Measurements from ENCODE around the gene NGLY1.
A peak's percentile ranks its signal among the peaks of the same experiment; 100 is the strongest.

Gene NGLY1, protein sequence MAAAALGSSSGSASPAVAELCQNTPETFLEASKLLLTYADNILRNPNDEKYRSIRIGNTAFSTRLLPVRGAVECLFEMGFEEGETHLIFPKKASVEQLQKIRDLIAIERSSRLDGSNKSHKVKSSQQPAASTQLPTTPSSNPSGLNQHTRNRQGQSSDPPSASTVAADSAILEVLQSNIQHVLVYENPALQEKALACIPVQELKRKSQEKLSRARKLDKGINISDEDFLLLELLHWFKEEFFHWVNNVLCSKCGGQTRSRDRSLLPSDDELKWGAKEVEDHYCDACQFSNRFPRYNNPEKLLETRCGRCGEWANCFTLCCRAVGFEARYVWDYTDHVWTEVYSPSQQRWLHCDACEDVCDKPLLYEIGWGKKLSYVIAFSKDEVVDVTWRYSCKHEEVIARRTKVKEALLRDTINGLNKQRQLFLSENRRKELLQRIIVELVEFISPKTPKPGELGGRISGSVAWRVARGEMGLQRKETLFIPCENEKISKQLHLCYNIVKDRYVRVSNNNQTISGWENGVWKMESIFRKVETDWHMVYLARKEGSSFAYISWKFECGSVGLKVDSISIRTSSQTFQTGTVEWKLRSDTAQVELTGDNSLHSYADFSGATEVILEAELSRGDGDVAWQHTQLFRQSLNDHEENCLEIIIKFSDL

DNA sequence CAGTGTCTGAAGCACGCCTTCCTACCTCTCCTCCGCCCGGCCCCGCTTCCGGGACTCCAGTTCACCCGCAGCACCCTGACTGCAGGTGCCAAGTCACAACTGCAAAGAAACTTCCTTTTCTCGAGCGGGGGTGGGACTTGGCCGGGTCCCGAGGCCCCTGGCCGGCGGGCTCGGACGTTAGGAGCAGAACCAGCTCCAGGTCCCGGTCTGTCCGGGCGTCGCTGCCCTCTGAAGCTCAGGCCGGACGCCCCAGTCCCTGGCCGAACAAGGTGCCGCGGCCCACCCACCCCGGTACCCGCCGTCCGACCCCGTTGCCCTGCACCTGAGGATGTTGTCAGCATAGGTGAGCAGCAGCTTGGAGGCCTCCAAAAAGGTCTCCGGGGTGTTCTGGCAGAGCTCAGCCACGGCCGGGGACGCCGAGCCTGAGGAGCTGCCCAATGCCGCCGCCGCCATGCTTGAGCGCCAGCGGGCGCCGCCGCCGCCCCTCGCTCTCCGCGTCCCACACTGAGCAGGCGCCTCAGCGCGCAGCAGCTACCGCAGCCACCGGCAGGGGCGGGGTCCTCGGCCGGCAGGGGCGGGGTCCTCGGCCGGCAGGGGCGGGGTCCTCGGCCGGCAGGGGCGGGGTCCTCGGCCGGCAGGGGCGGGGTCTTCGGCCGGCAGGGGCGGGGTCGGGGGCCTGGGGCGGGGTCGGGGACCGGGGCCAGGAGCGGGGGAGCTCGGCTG lies at the start of gene NGLY1:
NGLY1 (minus strand) TSS at position 506 of the 723 bp plus-strand sequence; CDS start at position 453, 53 bp downstream.
- peak; percentile 80 for DNase-seq (ENCODE audit: low read depth, low spot score)

DNA sequence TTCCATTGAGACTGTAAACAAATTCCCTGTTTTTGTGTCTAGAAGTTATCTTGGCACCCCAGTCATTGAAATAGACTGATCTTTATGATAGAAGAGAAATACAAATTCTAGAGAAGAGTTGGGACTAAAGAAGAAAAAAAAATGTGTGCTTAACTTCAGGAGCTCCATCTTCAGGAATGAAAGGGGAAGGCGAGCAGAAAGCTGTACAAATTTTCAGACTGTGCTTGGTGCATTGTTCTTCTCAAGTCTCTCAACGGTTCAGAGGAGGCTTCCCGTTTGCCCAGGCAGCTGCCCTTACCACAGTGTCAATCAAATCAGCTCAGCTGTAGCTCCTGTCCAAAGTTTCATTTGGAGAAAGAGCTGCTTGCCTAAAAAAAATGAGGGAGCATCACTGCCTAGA lies 48.3 kb upstream of the NGLY1 start:
- peak; percentile 14 for DNase-seq (ENCODE audit: low read depth, low spot score)

DNA sequence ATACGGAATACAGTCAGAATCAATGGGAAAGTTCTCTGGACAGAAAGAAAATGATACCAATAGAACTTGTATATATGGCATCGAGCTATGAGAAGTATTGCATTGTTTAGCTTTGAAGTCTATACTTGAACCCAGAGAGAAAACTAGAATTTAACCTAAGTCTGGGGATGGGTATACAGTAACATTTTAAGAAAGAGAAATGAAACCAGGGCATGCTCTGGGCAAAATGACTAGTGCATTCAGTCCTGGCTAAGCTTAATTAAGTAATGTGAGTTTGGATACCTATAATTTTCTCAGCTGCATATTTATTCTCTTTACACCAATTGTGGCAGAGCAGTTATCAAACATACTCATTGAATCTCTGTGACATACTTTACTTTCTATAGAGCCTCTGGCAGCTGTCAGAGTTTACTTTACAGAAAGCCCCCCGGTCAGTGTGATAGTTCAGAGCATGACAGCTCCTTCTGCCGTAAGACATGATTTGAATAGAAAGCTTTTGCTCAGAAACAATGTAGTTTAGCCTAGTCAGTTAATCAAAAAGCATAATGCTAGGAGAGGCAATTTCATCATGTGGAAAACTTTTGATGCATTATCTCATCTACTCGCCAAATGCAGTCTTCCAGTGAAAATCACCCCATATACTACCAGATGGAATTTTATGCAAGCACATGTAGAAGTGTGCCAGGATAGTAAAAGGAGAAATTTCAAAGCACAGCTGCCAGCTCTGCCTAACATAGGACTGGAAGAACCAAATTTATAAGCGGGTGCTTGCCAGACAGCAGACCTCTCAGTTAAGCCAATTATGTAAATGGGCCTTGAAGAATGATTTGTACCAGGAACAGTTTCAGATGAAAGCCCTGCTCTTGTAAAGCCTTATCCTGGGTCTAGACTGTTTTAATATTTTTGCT lies 47.4 kb upstream of the NGLY1 start:
- DNase-seq (ENCODE audit: low read depth, low spot score) = no peak

DNA sequence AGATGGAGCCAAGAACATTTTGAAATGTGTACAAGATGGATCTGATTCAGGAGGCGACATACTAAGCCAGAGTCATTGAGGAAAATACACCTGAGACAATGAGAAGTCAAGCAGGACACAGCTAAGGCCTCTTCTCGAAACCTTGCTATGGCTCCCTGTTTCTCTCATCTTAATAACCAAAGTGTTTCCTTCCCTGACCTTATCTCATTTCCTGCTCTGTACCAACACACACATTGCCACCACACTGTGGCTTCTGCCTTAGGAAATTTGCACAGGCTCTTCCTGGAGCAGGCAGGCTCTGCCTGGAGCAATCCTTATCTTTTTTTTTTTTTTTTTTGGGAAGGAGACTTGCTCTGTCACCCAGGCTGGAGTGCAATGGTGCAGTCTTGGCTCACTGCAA lies 43.3 kb upstream of the NGLY1 start:
- DNase-seq (ENCODE audit: low read depth, low spot score) = peak; percentile 10

DNA sequence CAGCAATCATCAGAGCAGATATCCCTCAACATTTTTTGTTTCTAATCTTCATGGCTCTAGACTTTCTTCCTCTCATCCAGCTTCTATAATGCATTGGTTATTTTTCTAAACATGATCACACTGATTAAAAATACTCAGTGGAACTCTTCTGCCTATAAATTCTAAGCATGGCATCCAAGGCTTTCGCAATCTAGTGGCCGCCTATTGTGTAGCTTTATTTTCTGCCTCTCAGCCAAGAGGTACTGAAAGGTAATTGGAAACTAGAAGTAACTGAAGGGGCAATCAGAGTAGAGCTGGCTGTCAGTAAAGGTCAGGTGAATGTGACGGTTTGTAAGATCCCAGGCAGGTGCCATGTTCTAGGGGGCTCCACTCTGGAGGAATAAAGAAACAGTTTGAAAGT lies 40.1 kb upstream of the NGLY1 start:
- DNase-seq (ENCODE audit: low read depth, low spot score) = no peak

DNA sequence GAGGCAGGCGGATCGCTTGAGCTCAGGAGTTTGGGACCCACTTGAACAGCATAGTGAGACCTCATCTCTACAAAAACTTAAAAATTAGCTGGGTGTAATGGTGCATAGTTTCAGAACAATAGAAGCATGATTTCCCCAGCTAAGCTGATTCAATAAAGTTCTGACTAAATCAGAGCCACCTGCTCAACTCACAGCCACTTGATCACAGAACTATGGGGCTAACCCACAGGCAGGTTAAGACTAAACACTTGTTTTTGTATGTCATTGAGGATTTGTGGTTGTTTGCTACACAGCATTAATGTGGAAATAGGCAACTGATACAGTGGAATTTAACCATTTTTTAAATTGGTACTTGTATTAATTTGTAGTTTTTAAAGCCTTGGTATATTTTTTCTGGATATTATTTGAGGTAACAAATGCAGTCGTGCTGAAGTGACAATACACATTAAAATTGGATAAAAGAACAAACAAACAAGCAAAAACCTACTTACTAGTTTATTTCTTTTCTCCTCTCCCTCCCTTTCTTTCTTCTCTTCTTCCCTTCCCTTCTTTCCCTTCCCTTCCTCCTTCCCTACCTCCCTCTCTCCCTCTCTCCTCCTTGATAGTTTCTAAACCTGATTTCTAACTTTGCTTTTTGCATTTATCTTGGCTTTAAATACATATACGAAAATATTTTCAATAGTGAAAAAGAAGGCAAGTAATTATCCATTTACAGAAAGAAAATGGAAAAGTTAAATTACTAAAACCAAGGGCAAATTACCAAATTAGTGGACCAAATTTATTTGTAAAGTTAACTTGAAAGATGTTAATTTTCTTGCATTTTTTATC lies 38.7 kb upstream of the NGLY1 start:
- no peak for DNase-seq (ENCODE audit: low read depth, low spot score)

DNA sequence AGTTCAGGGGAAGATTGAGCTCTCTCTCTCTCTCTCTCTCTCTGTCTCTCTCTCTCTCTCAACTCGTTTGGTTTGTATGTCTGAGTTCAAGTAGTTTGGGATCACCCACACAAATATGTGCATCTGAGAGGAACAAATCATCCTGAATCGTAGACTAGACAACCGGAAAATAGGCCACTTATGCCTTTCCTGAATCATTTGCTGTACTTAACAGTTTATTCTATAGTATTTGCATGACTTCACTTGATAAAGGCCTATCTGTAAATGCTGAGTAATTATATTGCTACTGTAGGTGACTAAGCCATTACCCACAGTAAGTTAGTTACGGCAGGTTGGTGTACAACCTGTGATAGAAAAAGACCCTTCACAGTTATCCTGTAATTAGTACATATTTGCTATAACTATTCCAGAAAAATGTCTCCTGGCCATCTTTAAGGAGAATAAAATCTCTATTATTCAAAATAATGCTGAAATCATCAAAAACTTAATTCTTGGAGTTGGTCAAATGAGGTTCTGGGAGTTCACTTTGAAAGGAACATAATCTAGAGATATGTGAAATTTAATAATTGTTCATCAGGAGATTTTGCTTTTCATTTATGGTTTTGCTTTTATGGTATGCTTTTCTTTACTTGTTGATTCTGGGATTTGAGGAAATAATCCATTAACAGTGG lies 37.7 kb upstream of the NGLY1 start:
- no peak for DNase-seq (ENCODE audit: low read depth, low spot score)

DNA sequence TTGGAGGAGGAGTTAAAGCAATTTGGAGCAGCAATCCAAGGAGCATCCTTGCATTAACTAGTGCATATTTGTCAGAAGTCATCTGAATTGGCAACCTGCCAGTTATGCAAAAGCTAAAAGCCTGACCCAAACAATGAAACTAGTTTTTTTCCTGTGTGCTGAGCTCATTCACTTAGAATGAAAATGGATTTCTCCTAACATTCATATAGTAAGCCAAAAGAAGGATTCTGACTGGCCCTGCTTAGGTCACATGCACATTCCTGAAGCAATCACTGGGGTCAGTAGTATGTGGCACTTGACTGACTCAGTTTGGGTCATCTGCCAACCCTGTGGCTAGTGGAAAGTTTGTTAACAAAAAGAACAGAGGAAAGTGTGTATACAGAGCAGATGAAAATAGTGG lies 37.1 kb upstream of the NGLY1 start:
- no peak for DNase-seq (ENCODE audit: low read depth, low spot score)

DNA sequence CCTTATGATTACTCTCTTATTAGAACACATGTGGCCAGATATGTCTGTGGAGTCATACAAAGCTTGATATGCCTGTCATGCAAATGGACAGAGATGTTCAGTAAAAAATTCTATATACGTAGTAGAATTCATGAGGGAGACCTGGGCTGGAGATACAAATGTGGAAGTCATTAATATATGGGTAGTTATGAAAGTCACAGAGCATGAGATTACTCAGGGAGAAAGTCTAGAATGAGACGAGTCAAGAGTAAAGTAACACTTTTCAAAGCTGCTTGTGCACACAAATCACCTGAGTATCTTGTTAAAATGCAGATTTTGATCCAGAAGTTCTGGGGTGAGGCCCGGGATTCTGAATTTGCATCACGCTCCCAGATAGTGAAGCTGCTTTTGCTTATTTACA lies 35.1 kb upstream of the NGLY1 start:
- no peak for DNase-seq (ENCODE audit: low read depth, low spot score)

DNA sequence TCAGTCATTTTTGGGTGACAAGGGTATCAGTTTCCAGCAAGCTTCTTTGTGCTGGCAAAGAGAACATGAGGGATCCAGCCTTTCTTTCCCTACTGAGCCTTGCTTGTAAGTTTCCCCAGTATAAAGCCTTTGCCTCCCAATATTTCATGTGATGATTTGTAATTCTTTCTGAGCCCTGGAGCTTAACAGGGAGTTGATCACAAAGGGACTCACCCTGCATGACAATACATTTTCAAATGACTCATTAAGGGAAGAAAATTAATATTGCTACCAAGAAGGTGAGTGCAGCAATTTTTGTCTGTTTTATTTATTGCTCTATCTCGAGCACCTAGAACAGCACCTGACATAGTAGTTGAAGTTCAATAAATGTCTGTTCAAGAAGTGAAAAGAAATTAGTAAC lies 34.4 kb upstream of the NGLY1 start:
- no peak for DNase-seq (ENCODE audit: low read depth, low spot score)

DNA sequence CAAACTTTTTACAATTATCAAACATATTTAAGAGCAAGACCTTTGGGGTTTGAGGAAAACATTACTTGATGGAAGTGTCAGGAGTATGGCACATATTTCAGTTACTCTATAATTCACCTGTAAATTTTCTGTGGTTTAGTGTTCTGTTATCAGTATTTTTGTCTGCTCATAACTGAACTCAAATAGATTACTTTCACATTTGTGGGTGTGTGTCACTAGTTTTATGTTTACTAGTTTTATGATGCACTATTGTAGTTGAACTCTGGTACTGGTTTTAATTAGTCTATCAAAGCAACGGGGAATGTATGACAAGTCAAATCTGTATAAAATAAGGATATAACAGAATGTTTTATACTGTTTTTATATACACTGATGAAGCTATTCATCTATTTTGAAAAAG lies 33.9 kb upstream of the NGLY1 start:
- no peak for DNase-seq (ENCODE audit: low read depth, low spot score)

DNA sequence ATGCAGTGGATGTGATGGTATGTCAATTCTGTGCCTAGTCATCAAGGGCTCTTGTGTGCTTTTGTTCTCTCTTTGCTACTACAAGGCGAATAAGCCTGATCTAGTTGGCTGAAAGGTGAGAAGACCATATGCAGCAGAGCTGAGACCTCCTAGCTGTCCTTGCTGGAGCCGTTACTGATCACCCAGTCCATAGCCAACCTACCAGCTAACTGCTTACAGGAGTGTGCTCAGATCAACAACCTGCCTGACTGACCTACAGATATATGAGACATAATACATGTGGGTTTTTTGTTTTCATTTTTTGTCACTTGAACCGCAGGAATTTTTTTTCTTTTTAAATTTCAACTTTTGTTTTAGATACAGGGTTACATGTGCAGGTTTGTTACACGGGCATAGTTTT lies 29.4 kb upstream of the NGLY1 start:
- DNase-seq (ENCODE audit: low read depth, low spot score) = no peak

DNA sequence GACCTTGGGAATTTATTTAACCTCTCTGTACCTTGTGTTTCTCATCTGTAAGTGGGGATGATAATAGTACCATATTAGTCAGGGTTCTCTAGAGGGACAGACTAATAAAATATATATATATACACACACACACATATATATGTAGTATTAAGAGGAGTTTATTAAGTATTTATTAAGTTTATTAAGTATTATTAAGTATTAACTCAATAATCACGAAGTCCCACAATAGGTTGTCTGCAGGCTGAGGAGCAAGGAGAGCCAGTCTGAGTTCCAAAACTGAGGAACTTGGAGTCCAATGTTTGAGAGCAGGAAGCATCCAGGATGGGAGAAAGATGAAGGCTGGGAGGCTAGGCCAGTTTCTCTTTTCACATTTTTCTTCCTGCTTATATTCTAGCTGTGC lies 21.4 kb upstream of the NGLY1 start:
- DNase-seq (ENCODE audit: low read depth, low spot score) = no peak

DNA sequence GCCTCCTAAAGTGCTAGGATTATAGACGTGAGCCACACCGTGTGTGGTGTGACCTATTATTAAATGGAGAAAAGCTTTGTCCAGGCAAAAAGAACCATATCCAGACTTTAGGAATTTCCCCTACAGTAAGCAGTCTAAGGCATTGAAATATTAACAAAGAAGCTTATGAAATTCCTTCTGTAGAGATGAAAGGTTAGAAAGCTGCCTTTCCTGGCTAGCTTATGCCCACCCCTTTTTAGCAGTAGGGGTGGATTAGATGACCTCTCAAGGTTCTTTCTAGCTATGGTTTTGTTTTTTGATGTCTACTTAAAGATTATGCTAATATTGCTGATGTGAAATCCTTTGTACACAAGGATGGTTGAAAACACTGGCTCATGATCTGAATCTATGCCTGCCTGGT lies 20.6 kb upstream of the NGLY1 start:
- DNase-seq (ENCODE audit: low read depth, low spot score) = no peak

DNA sequence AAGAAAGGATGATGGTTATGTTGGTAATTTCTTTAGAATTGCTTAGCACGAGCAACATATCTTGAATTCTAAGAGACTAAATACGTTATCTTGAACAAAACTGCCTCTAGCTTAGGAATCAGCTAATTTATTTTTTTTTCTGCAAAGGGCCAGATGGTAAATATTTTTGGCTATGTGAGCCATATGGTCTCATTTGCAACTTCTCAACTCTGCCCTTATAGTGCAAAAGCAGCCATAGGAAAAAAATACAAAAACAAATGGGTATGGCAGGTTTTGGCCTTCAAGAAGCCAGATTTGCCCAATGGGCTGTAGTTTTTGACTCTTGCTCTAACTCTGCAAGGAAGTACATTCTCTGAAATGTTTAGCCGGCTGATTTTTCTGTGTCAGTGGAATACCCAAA lies 18.5 kb upstream of the NGLY1 start:
- no peak for DNase-seq (ENCODE audit: low read depth, low spot score)

DNA sequence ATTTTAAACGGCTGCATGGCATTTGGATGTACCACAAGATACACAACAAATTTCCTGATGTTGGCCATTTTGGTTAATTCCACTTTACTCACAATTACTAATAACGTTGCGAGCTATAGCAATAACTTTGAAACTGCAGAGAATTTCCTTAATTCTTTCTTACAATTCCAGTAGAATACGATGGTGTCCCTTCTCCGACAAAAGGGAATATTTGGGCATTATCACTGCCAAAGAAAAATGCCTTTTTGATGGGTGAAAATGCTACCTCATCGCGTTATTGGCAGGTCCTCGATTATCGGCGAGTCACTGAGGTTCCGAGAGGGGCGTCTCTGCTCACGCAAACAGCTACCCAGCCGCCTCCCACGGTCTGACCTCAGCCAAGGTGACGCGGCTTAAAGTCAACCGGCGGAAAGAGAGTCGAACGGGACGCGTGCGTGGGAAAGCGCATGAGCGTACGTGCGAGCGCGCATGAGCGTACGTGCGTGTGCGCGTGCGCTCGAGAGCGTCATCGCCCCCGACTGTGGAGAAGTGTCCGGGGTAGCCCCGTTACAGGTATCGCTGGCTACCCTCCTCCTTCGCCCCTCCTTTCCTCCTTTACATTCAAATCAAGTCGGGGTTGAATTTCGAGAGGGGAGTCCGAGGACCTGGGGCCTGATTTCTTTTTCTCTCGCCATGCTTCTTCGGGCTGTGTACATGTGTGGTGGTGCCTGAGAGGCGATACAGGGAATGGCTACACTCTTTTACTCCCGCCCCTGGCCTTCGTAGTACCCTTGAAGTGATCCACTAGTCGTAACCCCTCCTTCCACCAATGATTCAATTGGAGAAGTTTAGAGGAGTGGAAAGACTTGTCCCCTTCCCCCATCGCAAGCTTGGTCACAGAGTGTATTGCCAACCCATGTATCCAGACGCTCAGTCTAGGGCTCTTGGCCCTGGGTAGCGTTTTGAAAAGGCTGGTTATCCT lies 6.6 kb upstream of the NGLY1 start, which contains the start of gene OXSM:
OXSM (plus strand) TSS at position 495 of the 961 bp plus-strand sequence. CDS start 931 bp downstream, outside the sequence.
- peak; percentile 75 for DNase-seq (ENCODE audit: low read depth, low spot score)

DNA sequence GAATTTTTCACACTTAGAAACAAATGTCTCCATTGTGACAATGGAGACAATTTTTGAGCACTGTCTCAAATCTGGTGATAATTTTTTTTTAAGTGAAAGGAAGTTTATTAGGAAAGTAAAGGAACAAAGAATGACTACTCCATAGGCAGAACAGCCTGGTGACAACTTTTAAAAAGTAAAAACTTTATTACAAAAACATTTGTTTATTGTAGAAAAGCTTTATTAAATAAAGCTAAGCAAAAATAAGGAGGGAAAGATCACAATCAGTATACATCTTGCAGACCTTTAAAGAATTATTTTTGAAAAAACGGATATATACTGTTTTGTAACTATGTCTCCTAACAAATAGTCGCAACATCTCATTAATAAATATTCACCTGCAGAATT lies 6.0 kb upstream of the NGLY1 start:
- no peak for DNase-seq (ENCODE audit: low read depth, low spot score)

DNA sequence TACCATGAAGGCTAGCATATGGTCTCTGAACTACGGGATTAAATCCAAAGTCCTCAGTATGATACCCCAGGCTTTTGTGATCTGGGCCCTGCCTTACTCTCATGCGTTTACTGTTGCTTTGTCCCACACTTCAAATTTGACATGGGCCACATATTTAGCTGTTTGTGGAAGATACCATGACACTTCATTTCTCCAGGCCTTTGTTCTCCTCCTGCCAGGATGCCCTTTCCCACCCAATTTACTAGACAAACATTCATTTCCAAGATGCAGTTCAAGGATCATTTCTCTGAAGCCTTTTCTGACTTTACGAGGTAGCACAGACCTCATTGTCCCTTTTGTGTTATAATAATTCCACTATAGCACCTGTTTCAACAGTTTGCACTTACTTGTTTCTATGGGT lies 4.4 kb upstream of the NGLY1 start:
- no peak for DNase-seq (ENCODE audit: low read depth, low spot score)

DNA sequence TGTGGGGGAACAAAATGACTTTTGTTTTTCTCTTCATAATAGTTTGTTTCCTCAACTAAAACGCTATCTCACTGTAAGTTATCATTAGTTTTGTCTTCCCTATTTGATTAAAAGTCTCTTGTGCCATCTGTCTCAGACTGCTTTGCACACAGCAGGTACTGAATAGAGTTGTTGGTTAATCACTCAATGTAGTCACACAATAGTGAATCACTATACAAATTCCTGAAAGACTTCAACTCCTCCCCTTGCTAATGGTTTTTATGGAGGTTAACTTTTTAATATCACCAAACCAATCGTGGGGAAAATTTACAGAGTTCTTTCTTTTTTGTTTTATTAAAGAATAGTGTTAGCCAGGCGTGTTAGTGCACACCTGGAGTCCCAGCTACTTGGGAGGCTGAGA lies 2.6 kb upstream of the NGLY1 start:
- no peak for DNase-seq (ENCODE audit: low read depth, low spot score)
